Osteocyte (in vitro differentiated cells): ENCODE data around the gene GIMAP2. TPM values are rescaled to one million over a fixed set of nuclear protein-coding genes. Genes with fewer than 3 reads are reported as not detected.

Source experiments
- DNase-seq: peaks from one replicate; pipeline ENCODE4 v3.0.0; 2021; ENCODE audit warnings: mixed read lengths; ENCODE audit not compliant: unreplicated experiment; ENCODE audit errors: extremely low spot score
- H3K27ac Mint-ChIP-seq: one replicate; pipeline ENCODE4 v1.8.0; 2021; ENCODE audit warnings: mild to moderate bottlenecking, mixed read lengths; ENCODE audit not compliant: unreplicated experiment
- H3K27me3 Mint-ChIP-seq: one replicate; pipeline ENCODE4 v1.8.0; 2021; ENCODE audit warnings: mixed read lengths; ENCODE audit not compliant: unreplicated experiment
- H3K36me3 Mint-ChIP-seq: one replicate; pipeline ENCODE4 v1.8.0; 2021; ENCODE audit warnings: mixed read lengths; ENCODE audit not compliant: unreplicated experiment
- H3K4me1 Mint-ChIP-seq: one replicate; pipeline ENCODE4 v1.8.0; 2021; ENCODE audit warnings: mixed read lengths; ENCODE audit not compliant: unreplicated experiment
- H3K4me3 Mint-ChIP-seq: one replicate; pipeline ENCODE4 v1.8.0; 2021; ENCODE audit warnings: mild to moderate bottlenecking, moderate library complexity, mixed read lengths; ENCODE audit not compliant: unreplicated experiment
- H3K9me3 Mint-ChIP-seq: one replicate; pipeline ENCODE4 v1.8.0; 2021; ENCODE audit warnings: mixed read lengths; ENCODE audit not compliant: unreplicated experiment
- total RNA-seq: library from RNA; stranded (reverse); gene quantifications from 2 replicates; pipeline ENCODE4 v1.2.1, GENCODE V29; 2021
- TF ChIP-seq, protein P1 (sequence below): fragments of 200-600 bp; sonication (generic); IDR thresholded peaks from 2 replicates; pipeline ENCODE4 v1.5.0; 2021; ENCODE audit warnings: antibody characterized with exemption, mild to moderate bottlenecking, moderate library complexity

Gene GIMAP2
- total RNA-seq, 1 donor from 2014 or later: not detected

DNA sequence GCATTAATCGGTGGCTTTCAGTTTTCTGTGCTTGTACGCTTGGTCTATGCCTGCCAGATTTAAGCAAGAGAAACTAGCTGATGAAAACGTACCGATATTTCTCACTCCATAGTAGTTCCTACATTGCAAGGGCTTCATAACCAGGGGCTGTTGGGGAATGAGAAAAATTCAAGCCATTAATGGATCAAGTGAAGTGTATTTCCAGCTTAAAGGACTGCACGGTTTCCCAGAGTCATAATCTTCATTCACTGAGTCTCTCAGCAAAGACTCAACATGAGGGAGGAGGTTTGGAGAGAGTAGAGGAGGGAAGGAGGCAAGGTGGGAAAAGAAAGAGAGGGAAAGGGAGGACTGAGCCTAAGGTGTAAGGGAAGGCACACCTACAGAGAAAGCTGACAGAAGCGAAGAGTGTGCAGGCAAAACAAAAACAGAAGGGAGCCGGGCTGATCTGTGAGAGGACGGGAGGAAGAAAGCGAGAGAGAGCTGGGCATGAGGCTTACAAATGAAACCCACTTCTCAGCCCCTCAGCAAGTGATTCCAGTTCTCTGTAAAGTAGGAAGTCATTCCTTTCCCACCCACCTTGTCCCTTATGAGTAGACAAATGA, 625 bp downstream of the GIMAP2 start:
- H3K27me3 Mint-ChIP-seq: no peaks in the 10 kb centered on the region
- peaks cover 26% of the 10 kb centered on the region for H3K9me3 Mint-ChIP-seq
- TF ChIP-seq, protein P1, sequence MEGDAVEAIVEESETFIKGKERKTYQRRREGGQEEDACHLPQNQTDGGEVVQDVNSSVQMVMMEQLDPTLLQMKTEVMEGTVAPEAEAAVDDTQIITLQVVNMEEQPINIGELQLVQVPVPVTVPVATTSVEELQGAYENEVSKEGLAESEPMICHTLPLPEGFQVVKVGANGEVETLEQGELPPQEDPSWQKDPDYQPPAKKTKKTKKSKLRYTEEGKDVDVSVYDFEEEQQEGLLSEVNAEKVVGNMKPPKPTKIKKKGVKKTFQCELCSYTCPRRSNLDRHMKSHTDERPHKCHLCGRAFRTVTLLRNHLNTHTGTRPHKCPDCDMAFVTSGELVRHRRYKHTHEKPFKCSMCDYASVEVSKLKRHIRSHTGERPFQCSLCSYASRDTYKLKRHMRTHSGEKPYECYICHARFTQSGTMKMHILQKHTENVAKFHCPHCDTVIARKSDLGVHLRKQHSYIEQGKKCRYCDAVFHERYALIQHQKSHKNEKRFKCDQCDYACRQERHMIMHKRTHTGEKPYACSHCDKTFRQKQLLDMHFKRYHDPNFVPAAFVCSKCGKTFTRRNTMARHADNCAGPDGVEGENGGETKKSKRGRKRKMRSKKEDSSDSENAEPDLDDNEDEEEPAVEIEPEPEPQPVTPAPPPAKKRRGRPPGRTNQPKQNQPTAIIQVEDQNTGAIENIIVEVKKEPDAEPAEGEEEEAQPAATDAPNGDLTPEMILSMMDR: no peak
- H3K36me3 Mint-ChIP-seq: no peaks in the 10 kb centered on the region
- no peak overlapping the region for H3K4me3 Mint-ChIP-seq
- peaks cover 2% of the 10 kb centered on the region for H3K4me1 Mint-ChIP-seq
- no peak for DNase-seq
- no peak overlapping the region for H3K27ac Mint-ChIP-seq

GRCh38 chr7:150688630-150689029, 3.1 kb downstream of the GIMAP2 start:
- H3K27ac Mint-ChIP-seq: no peak overlapping the region
- H3K4me1 Mint-ChIP-seq: peaks cover 2% of the 10 kb centered on the region
- no peaks in the 10 kb centered on the region for H3K27me3 Mint-ChIP-seq
- H3K4me3 Mint-ChIP-seq: no peak overlapping the region
- H3K36me3 Mint-ChIP-seq: no peaks in the 10 kb centered on the region
- TF ChIP-seq, protein P1: no peak
- H3K9me3 Mint-ChIP-seq: peaks cover 26% of the 10 kb centered on the region
- DNase-seq: no peak

DNA sequence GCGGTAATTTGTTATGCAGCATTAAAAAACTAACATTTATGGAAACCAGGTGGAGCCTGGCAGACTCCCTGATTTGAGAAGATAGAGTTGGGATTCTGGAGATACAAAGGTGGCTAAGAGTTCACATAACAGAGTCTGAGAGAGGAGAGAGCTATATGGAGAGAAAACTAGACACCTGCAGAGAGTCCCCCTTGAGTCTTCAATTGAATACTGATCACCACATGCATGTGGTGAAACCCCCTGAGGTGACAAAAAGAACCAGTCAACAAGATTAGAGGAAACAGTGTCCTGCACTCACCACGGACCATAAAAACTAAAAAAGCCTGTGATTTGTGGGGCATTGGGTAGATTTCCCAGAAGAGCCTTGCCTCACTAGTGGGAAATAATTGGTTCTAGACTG, 10.1 kb downstream of the GIMAP2 start:
- Mint-ChIP-seq H3K4me1 (no peaks in the 10 kb centered on the region), H3K27ac (no peak overlapping the region), H3K9me3 (peaks cover 17% of the 10 kb centered on the region), H3K4me3 (no peak overlapping the region), H3K27me3 (no peaks in the 10 kb centered on the region), H3K36me3 (no peaks in the 10 kb centered on the region)
- TF ChIP-seq, protein P1: no peak
- no peak for DNase-seq

- no peak for DNase-seq
- H3K4me3 Mint-ChIP-seq: no peak overlapping the region
- no peaks in the 10 kb centered on the region for H3K36me3 Mint-ChIP-seq
- H3K9me3 Mint-ChIP-seq: peaks cover 38% of the 10 kb centered on the region
- H3K27me3 Mint-ChIP-seq: no peaks in the 10 kb centered on the region
- no peaks in the 10 kb centered on the region for H3K4me1 Mint-ChIP-seq
- TF ChIP-seq, protein P1: no peak
- H3K27ac Mint-ChIP-seq: no peak overlapping the region
These were observed 17.7 kb downstream of the GIMAP2 start for GRCh38 chr7:150703209-150703608.

DNA sequence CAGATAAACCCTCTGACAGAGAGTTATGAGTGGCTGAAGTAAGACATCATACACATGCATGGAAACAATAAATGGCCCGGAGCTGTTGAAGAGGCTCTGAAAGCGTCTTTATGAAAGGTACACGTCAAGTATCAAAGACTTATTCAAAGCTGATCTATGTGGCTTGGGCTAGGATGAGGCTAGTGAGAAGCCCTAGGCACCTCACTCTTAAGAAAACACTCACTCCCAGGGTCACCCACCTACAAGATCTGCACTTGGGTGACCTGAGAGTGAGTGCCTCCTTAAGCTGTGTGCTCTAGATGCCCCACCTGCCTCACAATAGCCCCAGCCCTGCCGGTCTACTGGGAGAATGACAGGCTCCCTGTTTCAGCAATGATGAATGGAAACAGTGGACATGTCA, 29.8 kb downstream of the GIMAP2 start:
- Mint-ChIP-seq H3K36me3 (no peaks in the 10 kb centered on the region), H3K4me3 (no peak overlapping the region), H3K27me3 (no peaks in the 10 kb centered on the region), H3K4me1 (no peaks in the 10 kb centered on the region), H3K9me3 (peaks cover 25% of the 10 kb centered on the region), H3K27ac (no peak overlapping the region)
- no peak for DNase-seq
- TF ChIP-seq, protein P1: no peak
